K562 (cell line): ENCODE measurements around the gene C6orf47. TPM values are rescaled to one million over a fixed set of nuclear protein-coding genes. Genes with fewer than 3 reads are reported as not detected.

Experiments
- EP300 ChIP-seq: IDR thresholded peaks from 2 replicates; pipeline ENCODE4 v1.6.1; 2012; ENCODE audit warnings: low read length, improper control_type of control experiment
- HDAC3 ChIP-seq: fragments of 450-650 bp; IDR thresholded peaks from 2 replicates; pipeline ENCODE4 v1.6.1; 2018; ENCODE audit warnings: borderline replicate concordance, mild to moderate bottlenecking, moderate library complexity; ENCODE audit not compliant: partially characterized antibody
- HMG20B ChIP-seq: fragments of 250-450 bp; sonication (Bioruptor Pico); IDR thresholded peaks from 2 replicates; pipeline ENCODE4 v1.5.0; 2021; ENCODE audit warnings: mild to moderate bottlenecking
- IFI16 ChIP-seq: fragments of 250-450 bp; sonication (Bioruptor Pico); IDR thresholded peaks from 2 replicates; pipeline ENCODE4 v2.1.2; 2022; ENCODE audit warnings: mild to moderate bottlenecking, inconsistent platforms
- KAT7 ChIP-seq: sonication (generic); formaldehyde crosslinking; IDR thresholded peaks from 2 replicates; pipeline ENCODE4 v1.8.0; 2022; ENCODE audit warnings: missing genetic modification reagents, mild to moderate bottlenecking, borderline replicate concordance
- KLF13 ChIP-seq: fragments of 450-650 bp; IDR thresholded peaks from 2 replicates; pipeline ENCODE4 v1.6.1; 2016; ENCODE audit warnings: missing genetic modification characterization, low read depth, mild to moderate bottlenecking, missing compliant biosample characterization, moderate library complexity, borderline replicate concordance
- MBD2 ChIP-seq: sonication (generic); IDR thresholded peaks from 2 replicates; pipeline ENCODE4 v1.6.1; 2016; ENCODE audit warnings: low read depth, borderline replicate concordance
- NBN ChIP-seq: fragments of 450-650 bp; IDR thresholded peaks from 2 replicates; pipeline ENCODE4 v1.6.1; 2016; ENCODE audit warnings: low read depth, mild to moderate bottlenecking
- NCOA4 ChIP-seq: fragments of 450-650 bp; IDR thresholded peaks from 2 replicates; pipeline ENCODE4 v1.6.1; 2018; ENCODE audit warnings: mild to moderate bottlenecking; ENCODE audit not compliant: partially characterized antibody
- NEUROD1 ChIP-seq: fragments of 150-350 bp; IDR thresholded peaks from 2 replicates; pipeline ENCODE4 v1.6.1; 2014; ENCODE audit warnings: borderline replicate concordance, low read length, low read depth; ENCODE audit not compliant: partially characterized antibody
- PCBP2 ChIP-seq: fragments of 200-400 bp; formaldehyde crosslinking; IDR thresholded peaks from 2 replicates; pipeline ENCODE4 v1.6.1; 2018; ENCODE audit warnings: low read length, low read depth, mild to moderate bottlenecking, moderate library complexity; ENCODE audit not compliant: poor library complexity, severe bottlenecking
- PHB2 ChIP-seq: fragments of 450-650 bp; IDR thresholded peaks from 2 replicates; pipeline ENCODE4 v1.6.1; 2017; ENCODE audit warnings: low read depth
- POLR2AphosphoS5 ChIP-seq: IDR thresholded peaks from 2 replicates; pipeline ENCODE4 v1.6.1; 2011; ENCODE audit warnings: mild to moderate bottlenecking, low read depth, low read length, moderate library complexity; ENCODE audit not compliant: control insufficient read depth, insufficient read depth
- PREB ChIP-seq: sonication (generic); formaldehyde crosslinking; IDR thresholded peaks from 2 replicates; pipeline ENCODE4 v1.8.1; 2023; ENCODE audit warnings: mild to moderate bottlenecking, missing genetic modification reagents
- PRMT5 ChIP-seq: sonication (generic); formaldehyde crosslinking; IDR thresholded peaks from 2 replicates; pipeline ENCODE4 v1.5.0; 2020; ENCODE audit warnings: missing genetic modification reagents
- RAD21 ChIP-seq, 2 experiments: fragments of 250-450 bp in 1 of 2; fragments of 450-650 bp in 1 of 2; sonication (Bioruptor Pico) in 1 of 2; formaldehyde crosslinking in 1 of 2; IDR thresholded peaks in 1 of 2; conservative IDR thresholded peaks in 1 of 2; 2 replicates each; pipeline versions ENCODE4 v1.4.0 to v1.8.0; 2020 to 2022; ENCODE audit warnings: mild to moderate bottlenecking in 2 of 2, moderate library complexity in 1 of 2
- TRIM28 ChIP-seq: fragments of 450-650 bp; IDR thresholded peaks from 2 replicates; pipeline ENCODE4 v1.6.1; 2017
- U2AF2 ChIP-seq: fragments of 200-400 bp; formaldehyde crosslinking; optimal IDR thresholded peaks from 2 replicates; pipeline ENCODE3; 2017; ENCODE audit warnings: low read depth, mild to moderate bottlenecking, low read length
- WHSC1 ChIP-seq: IDR thresholded peaks from one replicate; pipeline ENCODE4 v1.6.1; 2012; ENCODE audit warnings: low read length, control low read depth, inconsistent platforms
- ZBTB26 ChIP-seq: fragments of 450-650 bp; formaldehyde crosslinking; IDR thresholded peaks from 2 replicates; pipeline ENCODE4 v1.4.0; 2022; ENCODE audit warnings: missing genetic modification characterization
- ZNF639 ChIP-seq, 2 experiments: fragments of 200-800 bp in 1 of 2; sonication (Bioruptor generic) in 1 of 2; sonication (generic) in 1 of 2; formaldehyde crosslinking in 1 of 2; IDR thresholded peaks in 1 of 2; conservative IDR thresholded peaks in 1 of 2; 2 replicates each; pipeline versions ENCODE4 v1.5.0 to v1.6.1; 2016 to 2020; ENCODE audit warnings: missing compliant biosample characterization in 1 of 2, missing genetic modification characterization in 1 of 2, missing genetic modification reagents in 1 of 2
- polyA plus RNA-seq, 8 experiments: library from polyadenylated mRNA; depleted of rRNA in 4 of 8; stranded (reverse) in 5 of 8; unstranded in 3 of 8; fragments of >200 nt; fragmentation: Nextera tagmentation in 2 of 8; fragmentation: Illumina TruSeq in 1 of 8; extraction: Ambion mirVana in 2 of 8; extraction: Trizol in 1 of 8; gene quantifications; 2 replicates each; pipeline versions ENCODE4 v1.2.1 to v1.2.3, GENCODE V29; 2011 to 2014; ENCODE audit warnings: inconsistent platforms in 1 of 8, missing spikeins in 1 of 8
- total RNA-seq, 7 experiments: library from RNA; depleted of rRNA in 6 of 7; stranded (reverse); fragments of >200 nt in 6 of 7; fragmentation: Illumina TruSeq in 2 of 7; extraction: Trizol in 2 of 7; gene quantifications; 2 replicates each; pipeline versions ENCODE4 v1.2.1 to v1.2.3, GENCODE V29; 2011 to 2021; ENCODE audit warnings: low replicate concordance in 1 of 7

C6orf47 gene
- total and polyA plus RNA-seq, 9 of the 15 experiments (the other 6 are each of a cell fraction or from before 2014, with no cell fraction given) = 0.14 to 43.8 (median 27.0) TPM

GRCh38 chr6:31620586-31621319 lies 39.8 kb downstream of the C6orf47 start, which contains the start of gene PRRC2A (continued):
- TF ChIP-seq RAD21 (CRISPR knock-in tag; conservative IDR thresholded peaks at IDR 0.05 in 1 of 2, IDR thresholded peaks at IDR 0.05 in 1 of 2) = peak in 1 of 2 experiments; percentile 1; a peak in 1 of 4 replicates
- peak; percentile 30 for TF ChIP-seq HDAC3
- TF ChIP-seq ZBTB26 (CRISPR knock-in tag) = peak; percentile 78; the same call in 1 of the 2 replicates
- TF ChIP-seq ZNF639 (CRISPR knock-in tag; conservative IDR thresholded peaks at IDR 0.05 in 1 of 2, IDR thresholded peaks at IDR 0.05 in 1 of 2) = peak in 1 of 2 experiments; percentile 100; a peak in 2 of 4 replicates
- TF ChIP-seq IFI16 = no peak
- peak; percentile 39 for TF ChIP-seq PCBP2
- peak; percentile 79 for TF ChIP-seq POLR2AphosphoS5
- no peak for TF ChIP-seq WHSC1
- peak; percentile 78 for TF ChIP-seq KAT7 (CRISPR knock-in tag)
- no peak for TF ChIP-seq U2AF2
- peak; percentile 48 for TF ChIP-seq KLF13 (tag)
- no peak for TF ChIP-seq PHB2
- TF ChIP-seq NBN = no peak
- TF ChIP-seq EP300 = peak; percentile 3; the same call in 1 of the 2 replicates
- no peak for TF ChIP-seq NEUROD1
- no peak for TF ChIP-seq HMG20B (CRISPR knock-in tag)
- peak; percentile 68; the same call in 1 of the 2 replicates for TF ChIP-seq TRIM28
- peak; percentile 26; the same call in 1 of the 2 replicates for TF ChIP-seq MBD2
- TF ChIP-seq PRMT5 (CRISPR knock-in tag) = peak; percentile 60; the same call in 1 of the 2 replicates
- TF ChIP-seq PREB = 0 out of 2 replicates have a peak, but pooled peaks have one; percentile 57
- TF ChIP-seq NCOA4 = no peak
